H1 (cell line): ENCODE data around the gene SNX19. TPM values are rescaled to one million over a fixed set of nuclear protein-coding genes. Genes with fewer than 3 reads are reported as not detected.

Experiments used
- CTCF ChIA-PET: fragments of 300-600 bp; sonication (Branson Sonifier 250); formaldehyde crosslinking; loops from one replicate; lab custom pipeline; 2021; ENCODE audit not compliant: partially characterized antibody; lab: Charles Lee
- POLR2A ChIA-PET: fragments of 300-600 bp; sonication (Branson Sonifier 250); formaldehyde crosslinking; loops from one replicate; lab custom pipeline; 2021; ENCODE audit warnings: inconsistent platforms; ENCODE audit not compliant: partially characterized antibody; lab: Charles Lee
- DNase-seq, 2 experiments: peaks; one replicate each; pipeline versions ENCODE4 v3.0.0 to v3.0.0-alpha.2; 2010 to 2022; ENCODE audit warnings: low spot score in 2 of 2, low read depth in 1 of 2, mixed read lengths in 1 of 2
- FAIRE-seq: peaks from 2 replicates; lab custom pipeline; 2011; peaks lifted over from hg19 to GRCh38; lab: Jason Lieb, UNC
- H2AFZ ChIP-seq: 2 replicates; pipeline ENCODE4 v1.8.1; 2012; ENCODE audit warnings: low read length, inconsistent platforms
- H2AK5ac ChIP-seq: 2 replicates; pipeline ENCODE4 v1.6.1; 2013; ENCODE audit warnings: low read depth, low read length
- H2BK120ac ChIP-seq: replicated peaks from 2 replicates; pipeline ENCODE3; 2013; ENCODE audit warnings: low read depth, low read length, inconsistent platforms
- H2BK12ac ChIP-seq: 2 replicates; pipeline ENCODE4 v1.6.1; 2013; ENCODE audit warnings: low read depth, low read length
- H2BK15ac ChIP-seq: 2 replicates; pipeline ENCODE4 v1.6.1; 2013; ENCODE audit warnings: low read length
- H2BK20ac ChIP-seq: 2 replicates; pipeline ENCODE4 v1.6.1; 2013; ENCODE audit warnings: low read length
- H2BK5ac ChIP-seq: 2 replicates; pipeline ENCODE4 v1.6.1; 2013; ENCODE audit warnings: low read depth, low read length
- H3K14ac ChIP-seq: 2 replicates; pipeline ENCODE4 v1.6.1; 2013; ENCODE audit warnings: inconsistent platforms; ENCODE audit not compliant: insufficient read length
- H3K18ac ChIP-seq: 2 replicates; pipeline ENCODE4 v1.6.1; 2013; ENCODE audit warnings: low read length; ENCODE audit errors: extremely low read depth
- H3K23ac ChIP-seq: 2 replicates; pipeline ENCODE4 v1.6.1; 2013; ENCODE audit warnings: inconsistent platforms; ENCODE audit not compliant: insufficient read length
- H3K23me2 ChIP-seq: 2 replicates; pipeline ENCODE4 v1.6.1; 2013; ENCODE audit warnings: low read depth, low read length
- H3K27ac ChIP-seq: 2 replicates; pipeline ENCODE4 v1.6.1; 2011; ENCODE audit warnings: low read depth, low read length, inconsistent platforms
- H3K27me3 ChIP-seq, 4 experiments: replicated peaks in 1 of 4; 1 replicate in 1 of 4; 2 replicates in 3 of 4; pipeline versions ENCODE4 v1.6.1 to v1.8.1; 2011 to 2013; ENCODE audit warnings: low read length in 3 of 4, mild to moderate bottlenecking in 3 of 4, inconsistent platforms in 2 of 4, mixed read lengths in 2 of 4, moderate library complexity in 1 of 4; ENCODE audit not compliant: control insufficient read depth in 3 of 4, insufficient read depth in 3 of 4; ENCODE audit errors: extremely low read depth in 1 of 4
- H3K36me3 ChIP-seq, 4 experiments: 2 replicates each; pipeline versions ENCODE4 v1.6.1 to v1.8.1; 2011 to 2013; ENCODE audit warnings: mild to moderate bottlenecking in 4 of 4, low read length in 3 of 4, moderate library complexity in 2 of 4, control low read depth in 1 of 4, inconsistent platforms in 1 of 4; ENCODE audit not compliant: insufficient read depth in 4 of 4, control insufficient read depth in 2 of 4
- H3K4ac ChIP-seq: replicated peaks from 2 replicates; pipeline ENCODE3; 2013; ENCODE audit warnings: low read length, low read depth, mixed read lengths, inconsistent platforms; ENCODE audit not compliant: insufficient read length
- H3K4me1 ChIP-seq, 4 experiments: replicated peaks in 1 of 4; 1 replicate in 1 of 4; 2 replicates in 3 of 4; pipeline versions ENCODE4 v1.6.1 to v1.8.1; 2011 to 2013; ENCODE audit warnings: low read length in 3 of 4, inconsistent platforms in 2 of 4, mixed read lengths in 1 of 4; ENCODE audit not compliant: insufficient read depth in 4 of 4, control insufficient read depth in 3 of 4
- H3K4me2 ChIP-seq, 2 experiments: 2 replicates each; pipeline versions ENCODE4 v1.6.1 to v1.8.1; 2011 to 2013; ENCODE audit warnings: low read depth in 2 of 2, low read length in 2 of 2, control low read depth in 1 of 2, inconsistent platforms in 1 of 2, mild to moderate bottlenecking in 1 of 2; ENCODE audit not compliant: insufficient read depth in 1 of 2
- H3K4me3 ChIP-seq, 4 experiments: fragments of 200-600, 300-600 bp in 1 of 4; sonication (generic), shearing (Covaris generic), sonication (Bioruptor Twin) in 1 of 4; 2 replicates each; pipeline versions ENCODE4 v1.5.1 to v1.8.1; 2011 to 2016; ENCODE audit warnings: low read length in 4 of 4, low read depth in 3 of 4, control low read depth in 2 of 4, inconsistent platforms in 2 of 4, mild to moderate bottlenecking in 2 of 4, mixed read lengths in 1 of 4, moderate library complexity in 1 of 4; ENCODE audit not compliant: insufficient read depth in 2 of 4; ENCODE audit errors: extremely low read depth in 1 of 4
- H3K56ac ChIP-seq: replicated peaks from 2 replicates; pipeline ENCODE3; 2013; ENCODE audit warnings: low read depth, mild to moderate bottlenecking, mixed read lengths, low read length, inconsistent platforms; ENCODE audit not compliant: insufficient read length
- H3K79me1 ChIP-seq: 2 replicates; pipeline ENCODE4 v1.6.1; 2013; ENCODE audit warnings: low read depth, low read length, control low read depth
- H3K79me2 ChIP-seq, 2 experiments: 2 replicates each; pipeline versions ENCODE4 v1.6.1 to v1.8.1; 2012 to 2013; ENCODE audit warnings: low read length in 2 of 2, mild to moderate bottlenecking in 2 of 2, inconsistent platforms in 1 of 2; ENCODE audit not compliant: insufficient read depth in 2 of 2, control insufficient read depth in 1 of 2
- H3K9ac ChIP-seq, 4 experiments: replicated peaks in 1 of 4; 1 replicate in 1 of 4; 2 replicates in 3 of 4; pipeline versions ENCODE4 v1.6.1 to v1.8.1; 2011 to 2013; ENCODE audit warnings: low read depth in 3 of 4, low read length in 3 of 4, control low read depth in 2 of 4, mild to moderate bottlenecking in 2 of 4, moderate library complexity in 2 of 4, inconsistent platforms in 1 of 4; ENCODE audit errors: extremely low read depth in 1 of 4
- H3K9me3 ChIP-seq, 2 experiments: 2 replicates each; pipeline versions ENCODE4 v1.6.1 to v1.8.1; 2012 to 2013; ENCODE audit warnings: mild to moderate bottlenecking in 2 of 2, moderate library complexity in 2 of 2, control low read depth in 1 of 2, inconsistent platforms in 1 of 2, low read depth in 1 of 2, low read length in 1 of 2, mixed read lengths in 1 of 2; ENCODE audit not compliant: insufficient read depth in 2 of 2
- H4K20me1 ChIP-seq, 2 experiments: replicated peaks in 1 of 2; 2 replicates each; pipeline versions ENCODE3 to v1.8.1; 2011 to 2013; ENCODE audit warnings: inconsistent platforms in 2 of 2, low read length in 2 of 2, mild to moderate bottlenecking in 1 of 2; ENCODE audit not compliant: insufficient read depth in 2 of 2, control insufficient read depth in 1 of 2
- H4K5ac ChIP-seq: 2 replicates; pipeline ENCODE4 v1.6.1; 2013; ENCODE audit warnings: low read length, low read depth, mixed read lengths, inconsistent platforms; ENCODE audit not compliant: insufficient read length
- H4K8ac ChIP-seq: 2 replicates; pipeline ENCODE4 v1.8.0; 2013; ENCODE audit warnings: mild to moderate bottlenecking, moderate library complexity, low read length, inconsistent platforms; ENCODE audit not compliant: insufficient read depth; ENCODE audit errors: extremely low read depth
- H4K91ac ChIP-seq: replicated peaks from 2 replicates; pipeline ENCODE3; 2013; ENCODE audit warnings: low read length, mixed read lengths, inconsistent platforms; ENCODE audit not compliant: insufficient read length
- BRCA1 ChIP-seq: IDR thresholded peaks from 2 replicates; pipeline ENCODE4 v1.6.1; 2012; ENCODE audit warnings: low read depth, low read length, improper control_type of control experiment
- CEBPB ChIP-seq: IDR thresholded peaks from 2 replicates; pipeline ENCODE4 v1.6.1; 2012; ENCODE audit warnings: low read depth, low read length
- CHD1 ChIP-seq: IDR thresholded peaks from 2 replicates; pipeline ENCODE4 v1.6.1; 2012; ENCODE audit warnings: low read depth, low read length, improper control_type of control experiment
- EP300 ChIP-seq, 2 experiments: IDR thresholded peaks; 1 replicate in 1 of 2; 2 replicates in 1 of 2; pipeline ENCODE4 v1.6.1; 2011 to 2012; ENCODE audit warnings: low read depth in 2 of 2, low read length in 2 of 2, mild to moderate bottlenecking in 2 of 2, borderline replicate concordance in 1 of 2, inconsistent platforms in 1 of 2, moderate library complexity in 1 of 2
- KDM4A ChIP-seq: IDR thresholded peaks from one replicate; pipeline ENCODE4 v1.7.1; 2012; ENCODE audit warnings: low read depth, mild to moderate bottlenecking, moderate library complexity, low read length, inconsistent platforms; ENCODE audit not compliant: severe bottlenecking
- RFX5 ChIP-seq: IDR thresholded peaks from 2 replicates; pipeline ENCODE4 v1.6.1; 2011; ENCODE audit warnings: low read depth, low read length, improper control_type of control experiment, borderline replicate concordance
- SAP30 ChIP-seq: fragments of 300-600 bp; sonication (generic); IDR thresholded peaks from 2 replicates; pipeline ENCODE4 v1.7.1; 2012; ENCODE audit warnings: low read length, moderate library complexity, mild to moderate bottlenecking, inconsistent platforms; ENCODE audit not compliant: insufficient read depth, insufficient replicate concordance
- TAF1 ChIP-seq: IDR thresholded peaks from 2 replicates; pipeline ENCODE4 v1.6.1; 2011; ENCODE audit warnings: mild to moderate bottlenecking, low read depth, low read length
- YY1 ChIP-seq: IDR thresholded peaks from 2 replicates; pipeline ENCODE4 v1.6.1; 2011; ENCODE audit warnings: low read depth, mild to moderate bottlenecking, low read length
- ZNF274 ChIP-seq: IDR thresholded peaks from 2 replicates; pipeline ENCODE4 v1.7.0; 2012; ENCODE audit warnings: low read length, borderline replicate concordance; ENCODE audit errors: extremely low read depth
- WGBS, 2 experiments: shearing (Covaris generic) in 1 of 2; methylation state at CpG; one replicate each; pipeline versions ENCODE4 v1.1.6 to v1.1.7; 2013 to 2015; ENCODE audit warnings: low lambda C conversion rate in 2 of 2, mixed read lengths in 2 of 2, inconsistent platforms in 1 of 2, low coverage in 1 of 2, missing lambda C conversion rate in 1 of 2; ENCODE audit not compliant: insufficient replicate concordance in 2 of 2, insufficient coverage in 1 of 2, insufficient read length in 1 of 2; ENCODE audit errors: extremely low coverage in 1 of 2, missing lambda C conversion rate in 1 of 2; 5-methylcytosine and 5-hydroxymethylcytosine counted together
- polyA plus RNA-seq, 7 experiments: library from polyadenylated mRNA; depleted of rRNA in 3 of 7; stranded (reverse) in 5 of 7; unstranded in 2 of 7; fragments of >200 nt in 5 of 7; fragments of 200-250 nt in 2 of 7; gene quantifications; 1 replicate in 5 of 7; 2 replicates in 1 of 7; 4 replicates in 1 of 7; pipeline versions ENCODE4 v1.2.1 to v1.2.3, GENCODE V29; 2011 to 2013; ENCODE audit warnings: missing spikeins in 2 of 7, mixed read lengths in 2 of 7
- total RNA-seq: library from RNA; stranded (reverse); fragmentation: NEBNext Ultra II Directional; extraction: Animal tissue kit (Norgen Biotek cat#: 25700); gene quantifications from 2 replicates; pipeline ENCODE4 v1.2.1, GENCODE V29; 2021
- TF ChIP-seq, protein P1 (sequence below), 3 experiments: IDR thresholded peaks; 1 replicate in 2 of 3; 2 replicates in 1 of 3; pipeline versions ENCODE4 v1.5.1 to v1.6.1; 2011; ENCODE audit warnings: low read length in 3 of 3, mild to moderate bottlenecking in 3 of 3, inconsistent platforms in 2 of 3, low read depth in 1 of 3, moderate library complexity in 1 of 3; ENCODE audit not compliant: insufficient read depth in 1 of 3; ENCODE audit errors: control extremely low read depth in 1 of 3

Gene SNX19
- total and polyA plus RNA-seq, 2 of the 8 experiments (the other 6 are each of a cell fraction or from before 2014, with no cell fraction given), result 15.0 to 25.2 TPM

DNA sequence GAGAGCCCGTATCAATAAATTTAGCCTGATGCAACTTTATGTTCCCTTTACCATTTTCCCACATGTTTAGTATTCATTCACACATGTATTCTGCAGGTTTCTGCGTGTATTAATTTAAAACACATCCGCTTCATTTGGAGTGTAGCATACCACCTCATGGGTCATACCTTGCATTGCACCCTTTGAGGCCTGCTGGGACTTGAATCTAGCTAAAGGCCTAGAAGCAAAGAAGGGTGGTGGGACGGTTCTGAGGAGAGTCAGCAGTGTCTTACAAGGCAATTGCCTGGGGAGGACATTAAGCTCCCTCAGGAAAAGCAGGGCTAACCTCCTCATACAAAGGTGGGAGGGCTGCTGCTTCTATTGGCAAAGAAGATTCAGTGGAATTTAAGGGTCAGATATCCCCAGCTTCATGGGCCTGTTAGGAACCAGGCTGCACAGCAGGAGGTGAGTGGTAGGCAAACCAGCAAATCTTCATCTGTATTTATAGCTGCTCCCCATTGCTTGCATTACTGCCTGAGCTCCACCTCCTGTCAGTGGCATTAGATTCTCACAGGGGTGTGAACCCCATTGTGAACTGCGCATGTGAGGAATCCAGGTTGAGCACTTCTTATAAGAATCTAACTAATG is 15.9 kb upstream of the SNX19 start:
- H4K91ac ChIP-seq, result no peak overlapping the region
- H3K79me2 ChIP-seq, result no peaks in the 10 kb centered on the region
- no peak overlapping the region for H3K4me3 ChIP-seq
- H4K5ac ChIP-seq, result no peak overlapping the region
- no peaks in the 10 kb centered on the region for H3K36me3 ChIP-seq
- H2AFZ ChIP-seq, result no peak overlapping the region
- WGBS, 2 experiments, result 97% methylated on average over 5 of the region's 5 CpGs; no CpG with 5 or more reads in 1 of the 2 experiments
- no peak overlapping the region for H2BK5ac ChIP-seq
- ChIA-PET CTCF (interaction anchor here (2.7 kb wide), 2 partner anchors 8 to 16 kb away, joined by 7 to 16 read pairs; partner anchors contain the start of gene SNX19), POLR2A (no interaction called here)
- H3K18ac ChIP-seq, result no peak overlapping the region
- no peak overlapping the region for H2BK12ac ChIP-seq
- no peak overlapping the region for H2BK120ac ChIP-seq
- no peaks in the 10 kb centered on the region for H4K20me1 ChIP-seq
- H3K14ac ChIP-seq, result no peak overlapping the region
- no peak overlapping the region for H3K56ac ChIP-seq
- H3K9ac ChIP-seq, result no peak overlapping the region
- H3K4me2 ChIP-seq, result no peak overlapping the region
- no peak overlapping the region for H3K4ac ChIP-seq
- H3K9me3 ChIP-seq, result no peaks in the 10 kb centered on the region
- H4K8ac ChIP-seq, result no peak overlapping the region
- no peak overlapping the region for H3K23ac ChIP-seq
- DNase-seq, result no peak
- H2BK20ac ChIP-seq, result no peak overlapping the region
- H3K27me3 ChIP-seq, result no peaks in the 10 kb centered on the region; a peak in 1 of 7 replicates
- H2BK15ac ChIP-seq, result no peak overlapping the region
- no peak overlapping the region for H2AK5ac ChIP-seq
- H3K23me2 ChIP-seq, result no peaks in the 10 kb centered on the region
- no peaks in the 10 kb centered on the region for H3K79me1 ChIP-seq
- H3K27ac ChIP-seq, result no peak overlapping the region
- no peak for FAIRE-seq
- H3K4me1 ChIP-seq, result no peaks in the 10 kb centered on the region
- no peak for TF ChIP-seq ZNF274
- no peak for TF ChIP-seq CEBPB
- TF ChIP-seq CHD1, result no peak
- TF ChIP-seq BRCA1, result no peak
- no peak for TF ChIP-seq RFX5
- TF ChIP-seq, protein P1, sequence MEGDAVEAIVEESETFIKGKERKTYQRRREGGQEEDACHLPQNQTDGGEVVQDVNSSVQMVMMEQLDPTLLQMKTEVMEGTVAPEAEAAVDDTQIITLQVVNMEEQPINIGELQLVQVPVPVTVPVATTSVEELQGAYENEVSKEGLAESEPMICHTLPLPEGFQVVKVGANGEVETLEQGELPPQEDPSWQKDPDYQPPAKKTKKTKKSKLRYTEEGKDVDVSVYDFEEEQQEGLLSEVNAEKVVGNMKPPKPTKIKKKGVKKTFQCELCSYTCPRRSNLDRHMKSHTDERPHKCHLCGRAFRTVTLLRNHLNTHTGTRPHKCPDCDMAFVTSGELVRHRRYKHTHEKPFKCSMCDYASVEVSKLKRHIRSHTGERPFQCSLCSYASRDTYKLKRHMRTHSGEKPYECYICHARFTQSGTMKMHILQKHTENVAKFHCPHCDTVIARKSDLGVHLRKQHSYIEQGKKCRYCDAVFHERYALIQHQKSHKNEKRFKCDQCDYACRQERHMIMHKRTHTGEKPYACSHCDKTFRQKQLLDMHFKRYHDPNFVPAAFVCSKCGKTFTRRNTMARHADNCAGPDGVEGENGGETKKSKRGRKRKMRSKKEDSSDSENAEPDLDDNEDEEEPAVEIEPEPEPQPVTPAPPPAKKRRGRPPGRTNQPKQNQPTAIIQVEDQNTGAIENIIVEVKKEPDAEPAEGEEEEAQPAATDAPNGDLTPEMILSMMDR (IDR thresholded peaks at IDR 0.05; ENCODE audit: control extremely low read depth in 1 of 3, insufficient read depth in 1 of 3, low read depth in 1 of 3, low read length in 3 of 3), result no peak
- no peak for TF ChIP-seq YY1
- no peak for TF ChIP-seq TAF1
- no peak for TF ChIP-seq SAP30
- TF ChIP-seq KDM4A, result no peak
- no peak for TF ChIP-seq EP300 (IDR thresholded peaks at IDR 0.05; ENCODE audit: borderline replicate concordance in 1 of 2, low read depth in 2 of 2, low read length in 2 of 2)
